Measurements from ENCODE around the gene MED25. TPM values are rescaled to one million over a fixed set of nuclear protein-coding genes. Genes with fewer than 3 reads are reported as not detected.

Gene MED25
- total and polyA plus RNA-seq, 2 donors (not counting 1 experiment from before 2014, with no cell fraction given) = 11.2 to 20.2 TPM

DNA sequence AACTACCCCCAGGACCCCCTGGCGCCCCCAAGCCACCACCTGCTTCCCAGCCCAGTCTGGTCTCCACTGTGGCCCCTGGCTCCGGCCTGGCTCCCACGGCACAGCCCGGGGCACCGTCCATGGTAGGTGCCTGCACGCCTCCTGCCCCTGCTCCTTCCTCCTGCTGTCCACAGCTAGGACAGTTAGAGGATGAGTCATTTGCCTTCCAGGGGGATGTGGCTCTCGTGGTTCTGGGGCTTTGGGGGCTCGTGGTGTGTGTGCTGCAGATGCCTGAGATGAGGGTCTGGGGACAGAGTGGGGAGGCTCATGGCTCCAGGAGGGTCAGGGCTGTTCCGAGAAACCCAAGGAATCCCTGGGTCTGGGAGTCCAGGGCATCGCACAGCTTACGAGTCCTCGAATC is 12.7 kb downstream of the MED25 start:
- Histone ChIP-seq H3K4me2 (ENCODE audit: extremely low read depth, insufficient read depth, low read length) (no peak overlapping the region), H3K27ac (ENCODE audit: insufficient read depth, low read length) (no peak overlapping the region), H4K20me1 (ENCODE audit: control insufficient read depth, extremely low read depth, insufficient read depth, low read length) (no peaks in the 10 kb centered on the region), H3K4me1 (ENCODE audit: control insufficient read depth, extremely low read depth, insufficient read depth, low read length) (no peaks in the 10 kb centered on the region), H2AFZ (ENCODE audit: low read length) (no peak overlapping the region), H3K4me3 (replicated peaks in 1 of 4; ENCODE audit: control extremely low read depth in 1 of 4, insufficient read depth in 1 of 4, low read depth in 3 of 4, low read length in 4 of 4) (no peak overlapping the region), H3K36me3 (ENCODE audit: control insufficient read depth, insufficient read depth, low read length) (peaks cover 18% of the 10 kb centered on the region), H3K79me2 (ENCODE audit: control insufficient read depth, insufficient read depth, low read length) (no peaks in the 10 kb centered on the region), H3K9me3 (ENCODE audit: control insufficient read depth, insufficient read depth, low read depth, low read length) (no peaks in the 10 kb centered on the region), H3K27me3 (ENCODE audit: control insufficient read depth, insufficient read depth, low read length) (no peaks in the 10 kb centered on the region), H3K9ac (ENCODE audit: insufficient read depth, low read length) (no peak overlapping the region)
- DNase-seq (ENCODE audit: low read depth in 2 of 2) = no peak
- no peak for TF ChIP-seq EZH2 (IDR thresholded peaks at IDR 0.05; ENCODE audit: low read length, missing control alignments)
- no peak for TF ChIP-seq CTCF (conservative IDR thresholded peaks at IDR 0.05 in 1 of 2, IDR thresholded peaks at IDR 0.05 in 1 of 2; ENCODE audit: low read depth in 1 of 2, low read length in 2 of 2)

DNA sequence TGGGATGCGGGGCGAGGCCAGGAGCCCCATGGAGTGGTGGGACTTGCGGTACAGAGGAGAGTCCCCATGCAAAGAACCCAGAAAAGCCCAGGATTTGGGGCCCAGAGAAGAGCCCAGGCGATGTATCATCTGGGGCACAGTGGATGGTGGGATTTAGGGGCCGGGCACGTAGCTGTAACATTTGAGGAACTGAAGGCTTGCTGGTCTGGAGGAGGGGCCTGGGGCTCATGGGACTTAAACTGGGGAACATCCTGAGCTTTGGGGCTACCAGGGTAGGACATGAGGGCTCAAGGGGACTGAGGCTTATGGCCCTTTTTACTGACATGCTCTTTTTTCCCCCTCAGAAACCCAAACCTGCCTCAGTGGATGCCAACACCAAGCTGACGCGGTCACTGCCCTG is 13.5 kb downstream of the MED25 start:
- H3K4me1 ChIP-seq (ENCODE audit: control insufficient read depth, extremely low read depth, insufficient read depth, low read length) = no peaks in the 10 kb centered on the region
- H3K36me3 ChIP-seq (ENCODE audit: control insufficient read depth, insufficient read depth, low read length) = peaks cover 21% of the 10 kb centered on the region
- no peaks in the 10 kb centered on the region for H3K27me3 ChIP-seq (ENCODE audit: control insufficient read depth, insufficient read depth, low read length)
- H3K4me3 ChIP-seq (replicated peaks in 1 of 4; ENCODE audit: control extremely low read depth in 1 of 4, insufficient read depth in 1 of 4, low read depth in 3 of 4, low read length in 4 of 4) = no peak overlapping the region
- DNase-seq (ENCODE audit: low read depth in 2 of 2) = no peak
- H3K9me3 ChIP-seq (ENCODE audit: control insufficient read depth, insufficient read depth, low read depth, low read length) = no peaks in the 10 kb centered on the region
- H2AFZ ChIP-seq (ENCODE audit: low read length) = no peak overlapping the region
- no peak overlapping the region for H3K4me2 ChIP-seq (ENCODE audit: extremely low read depth, insufficient read depth, low read length)
- H3K79me2 ChIP-seq (ENCODE audit: control insufficient read depth, insufficient read depth, low read length) = no peaks in the 10 kb centered on the region
- no peak overlapping the region for H3K27ac ChIP-seq (ENCODE audit: insufficient read depth, low read length)
- no peaks in the 10 kb centered on the region for H4K20me1 ChIP-seq (ENCODE audit: control insufficient read depth, extremely low read depth, insufficient read depth, low read length)
- no peak overlapping the region for H3K9ac ChIP-seq (ENCODE audit: insufficient read depth, low read length)
- no peak for TF ChIP-seq CTCF (conservative IDR thresholded peaks at IDR 0.05 in 1 of 2, IDR thresholded peaks at IDR 0.05 in 1 of 2; ENCODE audit: low read depth in 1 of 2, low read length in 2 of 2)
- no peak for TF ChIP-seq EZH2 (IDR thresholded peaks at IDR 0.05; ENCODE audit: low read length, missing control alignments)

GRCh38 chr19:49832556-49832955 is 14.5 kb downstream of the MED25 start:
- no peaks in the 10 kb centered on the region for H3K27me3 ChIP-seq (ENCODE audit: control insufficient read depth, insufficient read depth, low read length)
- no peak for DNase-seq (ENCODE audit: low read depth in 2 of 2)
- no peak overlapping the region for H3K27ac ChIP-seq (ENCODE audit: insufficient read depth, low read length)
- H3K9ac ChIP-seq (ENCODE audit: insufficient read depth, low read length) = no peak overlapping the region
- no peak overlapping the region for H3K4me2 ChIP-seq (ENCODE audit: extremely low read depth, insufficient read depth, low read length)
- no peak overlapping the region for H3K4me3 ChIP-seq (replicated peaks in 1 of 4; ENCODE audit: control extremely low read depth in 1 of 4, insufficient read depth in 1 of 4, low read depth in 3 of 4, low read length in 4 of 4)
- H2AFZ ChIP-seq (ENCODE audit: low read length) = no peak overlapping the region
- peaks cover 22% of the 10 kb centered on the region for H3K36me3 ChIP-seq (ENCODE audit: control insufficient read depth, insufficient read depth, low read length)
- H3K4me1 ChIP-seq (ENCODE audit: control insufficient read depth, extremely low read depth, insufficient read depth, low read length) = no peaks in the 10 kb centered on the region
- H4K20me1 ChIP-seq (ENCODE audit: control insufficient read depth, extremely low read depth, insufficient read depth, low read length) = no peaks in the 10 kb centered on the region
- no peaks in the 10 kb centered on the region for H3K79me2 ChIP-seq (ENCODE audit: control insufficient read depth, insufficient read depth, low read length)
- H3K9me3 ChIP-seq (ENCODE audit: control insufficient read depth, insufficient read depth, low read depth, low read length) = no peaks in the 10 kb centered on the region
- TF ChIP-seq CTCF (conservative IDR thresholded peaks at IDR 0.05 in 1 of 2, IDR thresholded peaks at IDR 0.05 in 1 of 2; ENCODE audit: low read depth in 1 of 2, low read length in 2 of 2) (no peak), EZH2 (IDR thresholded peaks at IDR 0.05; ENCODE audit: low read length, missing control alignments) (no peak)

Measured in fibroblast of lung (primary cell).